Motor neuron (in vitro differentiated cells): ENCODE data around the gene VPS35L. TPM values are rescaled to one million over a fixed set of nuclear protein-coding genes. Genes with fewer than 3 reads are reported as not detected.

ENCODE experiments used
- ATAC-seq, 8 experiments: fragments of 200-7000 bp; cut with Tn5 transposase; replicated peaks in 6 of 8; 2 replicates each; pipeline ENCODE4 v1.8.0; 2021; ENCODE audit warnings: mild to moderate bottlenecking in 8 of 8, moderate library complexity in 8 of 8
- H3K27ac ChIP-seq, 2 donors: fragments of 250-450 bp; sonication (Bioruptor Pico); 2 replicates each; pipeline ENCODE4 v1.9.0; 2021; ENCODE audit warnings: antibody characterized with exemption in 2 of 2, mild to moderate bottlenecking in 2 of 2, moderate library complexity in 1 of 2
- H3K4me1 ChIP-seq, 2 donors: fragments of 250-450 bp; sonication (Bioruptor Pico); replicated peaks in 1 of 2; 2 replicates each; pipeline ENCODE4 v1.6.1; 2021; ENCODE audit warnings: antibody characterized with exemption in 2 of 2, mild to moderate bottlenecking in 2 of 2, moderate library complexity in 1 of 2
- H3K4me3 ChIP-seq, 5 donors: fragments of 250-450 bp; sonication (Bioruptor Pico); 2 replicates each; pipeline ENCODE4 v1.9.0; 2021; ENCODE audit warnings: antibody characterized with exemption in 5 of 5, mild to moderate bottlenecking in 5 of 5, moderate library complexity in 4 of 5
- WGBS, 10 experiments: fragments of 450-650 bp; shearing (Covaris generic); methylation state at CpG; one replicate each; pipeline ENCODE4 v1.0.0; 2022; 5-methylcytosine and 5-hydroxymethylcytosine counted together
- in situ Hi-C, 9 experiments: fragments of 400-800 bp; cut with MboI; loops; one replicate each; pipeline ENCODE4 v1.15.0; 2021; ENCODE audit warnings: low sequenced_read_pairs in 9 of 9, low pct_unique_long_range_greater_than_20kb in 2 of 9; ENCODE audit not compliant: unreplicated experiment in 9 of 9
- total RNA-seq, 8 experiments: library from RNA; unstranded; fragments of 300-600 nt; gene quantifications; 2 replicates each; pipeline versions ENCODE4 v1.2.3 to v1.2.4, GENCODE V29; 2022

The VPS35L gene
- total RNA-seq, 8 experiments from 2014 or later = 24.8 to 63.9 (median 42.2) TPM

DNA sequence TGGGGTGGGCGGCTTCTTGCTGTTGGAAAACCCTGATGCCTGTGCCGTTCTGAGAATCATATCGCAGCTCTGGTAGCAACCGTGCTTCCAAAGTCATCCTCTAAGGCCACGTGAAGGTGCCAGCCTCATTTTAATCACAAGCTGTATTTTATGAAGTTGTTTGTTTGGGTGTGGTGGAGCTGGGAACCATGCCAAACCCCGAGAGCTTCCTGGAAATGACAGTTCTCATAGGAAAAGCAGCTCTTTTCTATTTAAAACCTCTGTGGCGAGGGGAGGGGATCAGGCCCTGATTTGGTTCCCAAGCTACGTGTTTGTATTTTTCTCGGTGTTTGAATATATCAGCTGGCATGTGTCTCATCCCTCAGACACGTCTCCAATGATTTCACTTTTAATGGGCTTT lies 140.8 kb downstream of the VPS35L start:
- peak; percentile 23 to 87 (median 75) for ATAC-seq
- 3 to 93% (median 39%) methylated on average over 3 to 8 of the region's 10 CpGs; no CpG with 5 or more reads in 2 of the 10 experiments for WGBS, 10 experiments
- Histone ChIP-seq H3K27ac (no peak overlapping the region), H3K4me1 (no peaks in the 10 kb centered on the region), H3K4me3 (no peak overlapping the region)
- in situ Hi-C loops = no loop called here

DNA sequence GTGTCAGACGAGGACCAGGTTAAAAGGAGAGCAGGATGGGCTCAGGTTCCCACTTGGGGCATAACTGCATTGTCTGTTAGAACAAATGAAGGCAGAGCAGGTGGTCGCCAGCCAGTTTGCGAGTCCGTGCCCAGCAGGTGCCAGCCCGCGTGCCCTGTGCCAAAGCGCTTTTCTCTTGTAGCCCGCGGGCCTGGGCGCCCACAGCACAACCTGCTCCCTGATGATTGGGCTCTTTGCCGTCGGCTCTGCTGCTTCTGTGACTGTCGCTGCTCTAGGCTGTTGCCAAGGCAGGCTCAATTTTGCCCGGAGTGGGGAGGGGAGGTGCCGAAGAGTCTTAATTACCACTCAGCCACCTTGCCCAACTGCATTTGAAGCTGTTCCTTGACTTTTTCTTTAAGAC lies 141.5 kb downstream of the VPS35L start:
- ATAC-seq = peak in 2 of 8 experiments; percentile 7 to 16
- Histone ChIP-seq H3K4me3 (no peak overlapping the region), H3K27ac (no peak overlapping the region), H3K4me1 (no peaks in the 10 kb centered on the region)
- in situ Hi-C loops = no loop called here
- WGBS, 10 experiments = 71 to 100% (median 94%) methylated on average over 1 to 7 of the region's 15 CpGs; no CpG with 5 or more reads in 2 of the 10 experiments

DNA sequence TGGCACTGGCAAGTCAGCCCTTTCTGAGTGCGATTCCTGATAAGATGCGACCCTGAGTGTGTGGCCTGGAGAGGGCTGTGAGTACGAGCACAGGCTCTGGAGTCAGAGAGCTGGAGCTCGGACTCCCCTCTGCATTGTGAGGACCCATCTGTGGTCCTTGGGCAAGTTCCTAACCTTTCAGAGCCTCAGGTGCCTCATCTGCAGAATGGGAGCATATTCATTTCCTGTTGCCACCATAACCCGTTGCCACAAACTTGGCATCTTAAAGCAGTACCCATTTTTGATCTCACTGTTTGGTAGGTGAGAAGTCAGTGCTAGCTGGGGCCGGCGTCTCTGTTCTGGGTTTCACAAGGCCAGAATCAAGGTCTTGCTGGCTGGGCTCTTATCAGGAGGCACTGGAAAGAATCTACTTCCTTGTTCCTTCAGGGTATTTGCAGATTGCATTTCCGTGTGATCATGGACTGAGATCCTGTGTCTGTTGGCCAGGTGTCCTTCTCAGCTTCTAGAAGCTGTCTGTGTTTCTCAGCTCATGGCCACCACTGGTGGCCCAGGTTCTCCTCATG lies 142.3 kb downstream of the VPS35L start:
- Histone ChIP-seq H3K4me1 (no peaks in the 10 kb centered on the region), H3K27ac (no peak overlapping the region), H3K4me3 (no peak overlapping the region)
- ATAC-seq = no peak
- WGBS, 10 experiments = 20 to 100% (median 96%) methylated on average over 1 to 6 of the region's 8 CpGs; no CpG with 5 or more reads in 2 of the 10 experiments
- in situ Hi-C loops = no loop called here

- Histone ChIP-seq H3K4me3 (no peak overlapping the region), H3K4me1 (no peaks in the 10 kb centered on the region), H3K27ac (no peak overlapping the region)
- ATAC-seq = no peak
- in situ Hi-C loops = no loop called here
- WGBS, 10 experiments = 61 to 100% (median 80%) methylated on average over 2 to 11 of the region's 19 CpGs; no CpG with 5 or more reads in 3 of the 10 experiments
These were observed 143.3 kb downstream of the VPS35L start for GRCh38 chr16:19698480-19699465.

DNA sequence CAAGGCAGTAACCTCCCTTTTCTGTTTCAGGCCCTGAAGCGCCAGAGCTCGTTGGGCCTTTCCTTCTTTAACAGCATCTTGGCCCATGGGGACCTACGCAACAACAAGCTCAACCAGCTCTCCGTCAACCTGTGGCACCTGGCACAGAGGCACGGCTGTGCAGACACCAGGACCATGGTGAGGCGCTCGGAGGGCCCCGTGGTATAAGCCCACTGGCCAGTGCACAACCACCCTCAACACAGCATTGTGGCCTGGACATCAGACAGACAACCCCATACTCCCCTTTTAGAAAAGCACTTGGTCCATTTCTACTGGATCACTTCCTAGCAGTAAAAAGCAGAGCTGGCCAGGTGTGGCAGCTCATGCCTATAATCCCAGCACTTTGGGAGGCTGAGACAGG lies 144.0 kb downstream of the VPS35L start:
- ATAC-seq = no peak
- Histone ChIP-seq H3K27ac (no peak overlapping the region), H3K4me3 (no peak overlapping the region), H3K4me1 (no peaks in the 10 kb centered on the region)
- 76 to 100% (median 100%) methylated on average over 1 to 2 of the region's 8 CpGs; no CpG with 5 or more reads in 7 of the 10 experiments for WGBS, 10 experiments
- in situ Hi-C loops = no loop called here

DNA sequence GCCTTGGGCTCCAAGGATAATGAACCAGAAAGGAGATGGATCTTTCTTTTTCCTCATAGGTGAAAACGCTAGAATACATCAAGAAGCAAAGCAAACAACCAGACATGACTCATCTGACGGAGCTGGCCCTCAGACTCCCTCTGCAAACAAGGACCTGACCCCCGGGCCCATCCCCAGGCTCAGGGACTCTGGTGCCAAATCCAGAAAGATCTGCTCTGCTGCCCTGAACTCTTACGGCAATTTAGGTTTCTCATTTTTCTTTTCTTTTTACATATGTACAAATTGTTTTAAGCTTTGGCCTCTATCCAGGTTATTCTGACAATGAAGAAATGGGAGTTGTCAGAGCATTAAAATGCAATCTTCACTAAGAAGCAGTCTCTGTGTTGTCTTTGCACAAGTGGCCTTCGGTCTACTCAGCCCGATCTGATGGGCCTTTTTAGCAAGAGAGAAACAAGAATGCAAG lies 144.8 kb downstream of the VPS35L start:
- 0 to 94% (median 47%) methylated on average over 2 to 6 of the region's 6 CpGs; no CpG with 5 or more reads in 2 of the 10 experiments for WGBS, 10 experiments
- no peak overlapping the region for H3K4me3 ChIP-seq
- no peak overlapping the region for H3K27ac ChIP-seq
- H3K4me1 ChIP-seq = no peaks in the 10 kb centered on the region
- in situ Hi-C loops = loop anchor here in 5 of 9 experiments (25.0 kb wide), 1 partner anchor 187 kb away; the partner anchor contains the start of gene GPRC5B (in 5 of the 5)
- ATAC-seq = peak in 6 of 8 experiments; percentile 35 to 76 (median 66)

DNA sequence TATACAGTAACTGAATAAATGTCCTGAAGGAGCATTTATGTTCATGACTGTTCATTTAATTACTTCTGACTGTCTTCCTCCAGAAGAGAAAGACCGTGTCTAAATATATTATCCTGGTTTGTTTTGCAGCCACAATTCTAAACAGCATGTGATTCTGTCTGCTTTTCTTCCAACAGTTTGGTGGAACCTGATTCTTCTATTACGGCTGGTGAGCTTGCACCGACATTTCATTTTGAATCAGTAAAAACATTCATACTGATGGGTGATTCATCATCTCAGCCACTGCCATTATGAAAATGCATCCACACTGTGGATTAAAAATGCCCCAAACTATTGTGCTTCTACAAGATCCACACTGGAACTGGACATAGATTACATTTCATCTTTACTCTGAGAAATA lies 145.6 kb downstream of the VPS35L start:
- in situ Hi-C loops = loop anchor here in 5 of 9 experiments (25.0 kb wide), 1 partner anchor 186 kb away; the partner anchor contains the start of gene GPRC5B (in 5 of the 5)
- ATAC-seq = peak in 1 of 8 experiments; percentile 1
- Histone ChIP-seq H3K27ac (no peak overlapping the region), H3K4me1 (no peaks in the 10 kb centered on the region), H3K4me3 (no peak overlapping the region)
- 0 to 100% (median 71%) methylated on average over 1 to 3 of the region's 3 CpGs; no CpG with 5 or more reads in 3 of the 10 experiments for WGBS, 10 experiments

- peak in 3 of 8 experiments; percentile 4 to 60 (median 55) for ATAC-seq
- H3K27ac ChIP-seq = no peak overlapping the region
- in situ Hi-C loops = loop anchor here in 5 of 9 experiments (25.0 kb wide), 1 partner anchor 184 kb away; the partner anchor contains the start of gene GPRC5B (in 5 of the 5)
- no peaks in the 10 kb centered on the region for H3K4me1 ChIP-seq
- 33 to 100% (median 92%) methylated on average over 1 to 5 of the region's 6 CpGs for WGBS, 10 experiments
- H3K4me3 ChIP-seq = no peak overlapping the region
These were observed 147.8 kb downstream of the VPS35L start for GRCh38 chr16:19703172-19703889.

DNA sequence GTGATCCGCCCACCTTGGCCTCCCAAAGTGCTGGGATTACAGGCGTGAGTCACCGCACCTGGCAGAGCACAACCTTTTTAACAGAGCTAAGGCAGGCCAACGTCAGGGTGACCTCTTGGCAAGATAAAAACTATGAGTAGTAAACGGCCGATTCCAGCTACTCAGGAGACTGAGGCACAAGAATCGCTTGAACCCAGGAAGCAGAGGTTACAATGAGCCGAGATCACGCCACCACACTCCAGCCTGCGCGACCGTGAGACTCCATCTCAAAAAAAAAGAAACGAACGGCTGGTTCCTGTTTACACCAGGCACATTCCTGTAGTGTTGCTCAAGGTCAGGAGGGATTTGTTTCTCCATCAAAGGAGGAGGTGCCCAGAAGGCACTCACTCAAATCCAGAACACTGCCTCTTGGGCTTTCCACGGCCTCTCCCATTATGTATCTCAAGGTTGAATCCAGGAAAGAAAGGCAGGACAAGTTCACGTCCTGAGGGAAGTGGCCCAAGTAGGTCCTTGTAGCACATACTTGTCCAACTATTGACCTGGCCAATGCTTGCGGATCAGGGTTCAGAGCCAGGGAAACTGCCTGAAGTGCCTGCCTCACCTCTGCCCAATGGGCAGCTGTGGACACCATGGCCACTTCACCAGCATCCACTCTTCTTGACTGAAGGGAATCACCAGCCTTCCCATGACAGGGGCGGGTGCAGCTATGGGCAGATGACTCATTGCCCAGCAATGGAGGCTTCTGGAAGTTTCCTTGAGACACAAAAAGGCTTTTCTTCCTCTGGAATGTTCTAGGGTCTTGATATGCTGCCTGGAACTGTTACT lies 149.0 kb downstream of the VPS35L start:
- no peaks in the 10 kb centered on the region for H3K4me1 ChIP-seq
- no peak overlapping the region for H3K27ac ChIP-seq
- no peak overlapping the region for H3K4me3 ChIP-seq
- in situ Hi-C loops = loop anchor here in 5 of 9 experiments (25.0 kb wide), 1 partner anchor 183 kb away; the partner anchor contains the start of gene GPRC5B (in 5 of the 5)
- 89 to 100% (median 97%) methylated on average over 2 to 13 of the region's 18 CpGs; no CpG with 5 or more reads in 1 of the 10 experiments for WGBS, 10 experiments
- peak in 1 of 8 experiments; percentile 3 for ATAC-seq

DNA sequence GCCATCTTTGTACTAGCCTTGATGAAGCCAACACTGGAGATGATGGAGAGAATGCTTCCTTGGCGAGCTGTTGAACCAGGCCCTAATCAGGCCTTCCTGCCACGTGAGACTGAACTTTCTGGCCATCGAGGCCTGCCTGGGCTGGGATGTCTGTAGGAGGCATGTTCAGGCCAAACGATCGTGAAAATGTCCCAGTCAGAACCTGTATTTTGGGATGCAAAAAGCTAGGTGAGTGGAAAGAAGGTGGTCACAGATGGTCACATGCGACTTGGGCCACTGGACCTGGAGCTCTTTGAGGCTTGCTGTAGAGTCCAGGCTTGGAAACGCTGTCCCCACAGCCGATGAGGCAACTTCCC lies 149.6 kb downstream of the VPS35L start:
- H3K4me1 ChIP-seq = no peaks in the 10 kb centered on the region
- no peak overlapping the region for H3K4me3 ChIP-seq
- no peak overlapping the region for H3K27ac ChIP-seq
- ATAC-seq = no peak
- in situ Hi-C loops = loop anchor here in 5 of 9 experiments (25.0 kb wide), 1 partner anchor 182 kb away; the partner anchor contains the start of gene GPRC5B (in 5 of the 5)
- 80 to 100% (median 92%) methylated on average over 1 to 8 of the region's 8 CpGs; no CpG with 5 or more reads in 3 of the 10 experiments for WGBS, 10 experiments

DNA sequence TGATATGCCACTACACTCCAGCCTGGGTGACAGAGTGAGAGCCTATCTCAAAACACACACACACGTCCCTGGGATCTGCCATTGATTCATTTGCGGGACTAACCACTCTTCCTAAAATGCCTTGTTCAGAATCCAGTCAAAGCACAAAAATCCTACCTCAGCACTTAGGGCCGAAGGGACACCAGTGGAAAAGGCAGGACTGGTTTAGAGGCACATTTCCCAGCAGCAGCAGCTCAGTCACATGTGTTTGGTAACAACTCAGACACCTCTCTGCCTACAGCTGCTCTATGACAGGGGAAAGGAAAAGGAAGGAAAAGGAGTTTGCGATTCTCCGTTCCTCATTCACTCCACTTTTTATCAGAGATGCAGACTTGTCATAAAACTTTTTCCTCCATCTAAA lies 150.3 kb downstream of the VPS35L start:
- Histone ChIP-seq H3K4me3 (no peak overlapping the region), H3K4me1 (no peaks in the 10 kb centered on the region), H3K27ac (no peak overlapping the region)
- 80 to 100% (median 84%) methylated on average over 1 to 3 of the region's 5 CpGs; no CpG with 5 or more reads in 5 of the 10 experiments for WGBS, 10 experiments
- in situ Hi-C loops = loop anchor here in 5 of 9 experiments (25.0 kb wide), 1 partner anchor 181 kb away; the partner anchor contains the start of gene GPRC5B (in 5 of the 5)
- ATAC-seq = no peak
